AG20443 (cell line): ENCODE data around the gene ST6GALNAC1.

Experiments used
- DNase-seq: peaks from one replicate; pipeline ENCODE4 v3.0.0; 2012; ENCODE audit warnings: low spot score, mixed read lengths

ST6GALNAC1 gene

DNA sequence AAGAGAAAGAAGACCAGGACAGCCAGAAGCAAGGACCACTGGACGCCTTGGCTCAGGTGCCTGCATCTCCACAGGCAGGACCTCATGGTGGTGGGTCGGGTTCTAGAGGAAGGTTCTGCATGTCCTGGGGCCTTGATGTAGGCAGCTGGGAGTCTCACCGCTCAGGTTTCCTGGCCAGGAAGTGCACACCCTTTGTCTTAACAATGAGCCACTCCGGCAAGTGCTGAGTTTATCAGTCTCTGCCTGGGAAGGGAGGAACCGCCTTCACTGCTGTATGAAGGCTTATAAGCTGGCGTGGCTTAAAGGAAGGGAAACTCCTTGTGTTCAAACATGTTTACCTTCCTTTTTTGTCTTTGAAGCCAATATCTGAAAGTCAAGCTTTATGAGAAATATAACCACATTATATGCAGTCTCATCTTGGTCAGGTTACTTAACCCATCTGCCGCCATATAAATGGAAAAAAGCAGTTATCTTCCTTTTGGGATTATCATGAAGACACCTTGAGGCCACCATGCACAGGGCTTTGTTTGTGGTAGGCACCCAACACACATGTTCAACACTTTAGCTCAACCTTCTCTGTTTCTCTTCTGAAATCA lies at the start of gene ST6GALNAC1:
Gene ST6GALNAC1 (minus strand): TSS at position 205 of the 596 bp plus-strand sequence. CDS start 119 bp downstream, at position 86.
- DNase-seq: no peak

GRCh38 chr17:76691379-76692191 lies 48.0 kb upstream of the ST6GALNAC1 start:
- DNase-seq: no peak

DNA sequence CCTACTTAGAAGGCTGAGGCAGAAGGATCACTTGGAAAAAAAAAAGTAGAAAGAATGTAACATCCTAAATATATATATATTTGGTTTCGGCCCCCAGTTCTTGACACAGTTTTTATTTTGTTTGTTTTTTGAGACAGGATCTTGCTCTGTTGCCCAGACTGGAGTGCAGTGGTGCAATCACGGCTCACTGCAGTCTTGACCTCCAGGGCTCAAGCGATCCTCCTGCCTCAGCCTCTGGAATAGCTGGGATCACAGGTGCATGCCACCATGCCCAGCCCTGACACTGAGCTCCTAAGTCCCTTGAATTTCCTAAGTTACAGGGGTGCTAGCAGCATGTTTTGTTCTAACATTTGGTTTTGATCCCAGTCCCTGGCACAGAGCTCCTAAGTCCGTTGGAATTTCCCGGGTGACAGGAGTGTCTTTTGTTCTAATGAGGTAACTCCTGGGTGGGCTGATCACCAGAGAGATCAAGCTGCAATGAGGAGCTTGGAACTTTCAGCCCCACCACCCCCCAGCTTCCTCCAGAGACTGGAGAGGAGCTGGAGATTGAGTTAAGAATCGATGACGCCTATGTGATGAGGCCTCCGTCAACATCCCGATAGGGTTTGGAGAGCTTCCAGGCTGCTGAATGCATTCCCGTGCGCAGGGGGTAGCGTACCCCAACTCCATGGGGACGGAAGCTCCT lies 47.2 kb upstream of the ST6GALNAC1 start:
- no peak for DNase-seq

DNA sequence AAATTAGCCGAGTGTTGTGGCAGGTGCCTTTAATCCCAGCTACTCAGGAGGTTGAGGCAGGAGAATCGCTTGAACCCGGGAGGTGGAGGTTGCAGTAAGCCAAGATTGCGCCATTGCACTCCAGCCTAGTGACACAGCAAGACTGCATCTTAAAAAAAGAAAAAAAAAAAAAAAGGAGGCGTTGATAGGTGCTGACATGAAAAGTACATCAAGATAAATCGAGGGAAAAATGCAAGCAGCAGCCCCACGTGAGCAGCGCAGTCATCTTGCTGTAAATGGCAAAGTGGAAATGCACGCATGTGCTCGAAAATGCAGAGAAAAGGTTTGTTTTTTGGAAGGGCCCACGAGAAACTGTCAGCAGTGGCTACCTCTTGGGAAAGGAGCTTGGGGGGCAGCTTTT lies 46.3 kb upstream of the ST6GALNAC1 start:
- no peak for DNase-seq

- DNase-seq: no peak
These were observed 44.6 kb upstream of the ST6GALNAC1 start for GRCh38 chr17:76688165-76688622.

GRCh38 chr17:76687298-76688164 lies 44.0 kb upstream of the ST6GALNAC1 start:
- no peak for DNase-seq

DNA sequence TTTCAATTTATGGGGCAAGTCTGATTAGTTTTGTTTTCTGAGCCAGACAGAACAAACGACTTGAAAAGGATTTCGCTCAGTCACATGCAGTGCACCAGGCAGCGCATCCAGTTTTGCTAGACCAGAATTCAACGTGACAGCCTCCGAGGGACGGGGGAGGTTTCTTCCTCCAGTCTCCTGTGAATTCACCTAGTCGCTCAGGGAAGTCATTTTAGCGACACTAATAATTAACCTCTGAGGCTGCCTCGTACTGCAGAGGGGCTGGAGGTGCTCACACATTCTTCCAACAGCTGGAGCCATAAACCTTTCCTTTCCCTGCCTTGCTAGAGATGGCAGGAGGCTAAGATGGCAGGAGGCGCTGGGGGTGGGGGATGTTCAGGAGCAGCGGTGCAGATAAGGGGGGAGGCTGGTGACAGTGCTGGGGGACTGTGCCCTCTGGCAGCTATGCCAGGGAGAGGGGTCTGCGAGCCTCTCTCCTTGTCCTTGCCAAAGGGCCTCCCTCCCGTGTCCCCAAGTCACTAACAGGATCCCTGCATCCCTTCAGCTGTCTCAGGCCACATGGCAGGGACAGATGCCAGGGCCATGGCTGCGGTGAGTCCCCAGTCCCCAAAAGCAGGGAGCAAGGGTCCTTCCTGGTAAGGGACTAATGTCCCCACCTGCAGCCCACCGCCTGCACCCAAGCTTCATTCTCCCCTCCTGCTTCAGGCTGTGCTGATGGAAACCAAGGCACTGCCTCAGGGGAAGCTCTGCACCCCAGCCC lies 43.2 kb upstream of the ST6GALNAC1 start:
- DNase-seq: no peak

DNA sequence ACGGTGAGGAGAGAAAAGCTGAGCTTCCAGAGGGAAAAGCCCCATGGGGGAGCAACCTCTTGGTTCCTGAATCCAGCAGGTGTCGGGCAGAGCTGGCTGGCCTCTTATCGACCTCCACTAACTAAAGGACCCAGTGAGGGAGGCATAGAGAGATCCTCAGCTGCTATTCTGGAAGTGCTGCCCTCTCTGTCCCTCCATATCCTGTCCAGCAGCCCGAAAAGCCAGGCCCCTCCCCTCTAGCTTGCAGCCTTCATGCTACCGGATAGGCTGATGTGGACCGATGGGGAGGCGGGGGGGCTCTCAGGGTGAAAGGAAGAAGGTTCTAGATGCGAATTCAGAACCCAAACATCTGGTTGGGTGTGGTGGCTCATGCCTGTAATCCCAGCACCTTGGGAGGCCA lies 42.3 kb upstream of the ST6GALNAC1 start:
- no peak for DNase-seq

GRCh38 chr17:76685366-76685765 lies 41.8 kb upstream of the ST6GALNAC1 start:
- DNase-seq: no peak

GRCh38 chr17:76684756-76685155 lies 41.2 kb upstream of the ST6GALNAC1 start:
- no peak for DNase-seq

GRCh38 chr17:76683921-76684745 lies 40.6 kb upstream of the ST6GALNAC1 start:
- no peak for DNase-seq

- no peak for DNase-seq
These were observed 39.6 kb upstream of the ST6GALNAC1 start for GRCh38 chr17:76683011-76683755.

DNA sequence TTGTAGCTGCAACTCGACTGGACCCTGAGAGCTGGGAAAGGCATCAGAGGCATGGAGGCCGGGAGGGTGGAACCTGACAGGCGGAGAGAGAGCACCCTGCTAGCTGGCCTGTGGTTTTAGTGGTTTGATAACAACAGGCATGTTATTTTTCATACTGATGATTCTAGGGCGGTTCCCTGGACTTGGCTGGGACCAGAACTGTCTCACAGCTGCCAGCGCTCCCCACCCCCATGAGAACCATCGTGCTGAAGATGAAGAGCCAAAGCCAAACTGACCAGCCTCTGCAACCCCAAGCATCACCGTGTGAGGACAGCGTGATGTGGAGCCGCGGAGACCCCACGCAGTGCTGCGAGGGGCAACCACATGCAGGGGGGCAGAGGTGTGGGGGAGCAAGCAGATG lies 38.7 kb upstream of the ST6GALNAC1 start:
- peak; percentile 65 for DNase-seq

- DNase-seq: peak; percentile 71
These were observed 37.9 kb upstream of the ST6GALNAC1 start for GRCh38 chr17:76681222-76682137.

DNA sequence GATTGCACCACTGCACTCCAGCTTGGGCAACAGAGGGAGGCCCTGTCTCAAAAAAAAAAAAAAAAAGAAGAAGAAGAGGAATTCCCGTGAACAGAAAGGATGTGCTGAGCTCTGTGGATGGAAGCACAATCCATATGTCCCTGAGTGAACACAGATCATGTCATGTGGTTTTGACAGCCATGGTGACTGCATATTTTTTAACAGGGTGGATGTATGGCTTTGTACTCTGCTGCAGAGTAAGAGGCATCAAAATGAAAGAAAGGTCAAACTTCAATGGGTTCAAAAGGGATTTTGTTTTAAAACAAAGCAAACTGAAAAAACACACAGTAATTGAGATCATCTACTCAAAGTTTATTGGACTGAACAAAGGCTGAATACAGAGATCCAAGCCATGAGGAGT lies 35.7 kb upstream of the ST6GALNAC1 start:
- DNase-seq: no peak

GRCh38 chr17:76678330-76678729 lies 34.8 kb upstream of the ST6GALNAC1 start:
- no peak for DNase-seq

GRCh38 chr17:76677406-76677805 lies 33.8 kb upstream of the ST6GALNAC1 start:
- DNase-seq: no peak

DNA sequence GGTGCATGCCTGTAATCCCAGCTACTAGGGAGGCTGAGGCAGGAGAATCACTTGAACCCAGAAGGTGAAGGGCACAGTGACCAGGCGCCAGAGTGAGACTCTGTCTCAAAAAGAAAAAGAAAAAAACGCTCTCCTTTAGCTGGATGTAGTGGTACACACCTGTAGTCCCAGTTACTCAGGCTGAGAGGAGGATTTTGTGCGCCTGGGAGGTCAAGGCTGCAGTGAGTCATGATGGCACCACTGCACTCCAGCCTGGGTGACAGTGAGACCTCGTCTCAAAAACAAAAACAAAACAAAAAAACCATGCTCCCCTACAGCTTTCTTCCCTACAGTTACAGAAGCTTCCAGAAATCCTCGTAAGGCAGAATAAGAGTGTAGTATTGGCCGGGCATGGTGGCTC lies 33.1 kb upstream of the ST6GALNAC1 start:
- DNase-seq: no peak
